ENCODE data around the gene KLC1.

The KLC1 gene

GRCh38 chr14:103613517-103613916 is 15.5 kb upstream of the KLC1 start:
- no peak overlapping the region for H3K4me3 ChIP-seq (ENCODE audit: low read length)
- no peak for TF ChIP-seq CTCF (IDR thresholded peaks at IDR 0.05; ENCODE audit: insufficient read depth, low read depth, low read length, missing control alignments)
- peak; percentile 24 for DNase-seq (ENCODE audit: low read depth)

DNA sequence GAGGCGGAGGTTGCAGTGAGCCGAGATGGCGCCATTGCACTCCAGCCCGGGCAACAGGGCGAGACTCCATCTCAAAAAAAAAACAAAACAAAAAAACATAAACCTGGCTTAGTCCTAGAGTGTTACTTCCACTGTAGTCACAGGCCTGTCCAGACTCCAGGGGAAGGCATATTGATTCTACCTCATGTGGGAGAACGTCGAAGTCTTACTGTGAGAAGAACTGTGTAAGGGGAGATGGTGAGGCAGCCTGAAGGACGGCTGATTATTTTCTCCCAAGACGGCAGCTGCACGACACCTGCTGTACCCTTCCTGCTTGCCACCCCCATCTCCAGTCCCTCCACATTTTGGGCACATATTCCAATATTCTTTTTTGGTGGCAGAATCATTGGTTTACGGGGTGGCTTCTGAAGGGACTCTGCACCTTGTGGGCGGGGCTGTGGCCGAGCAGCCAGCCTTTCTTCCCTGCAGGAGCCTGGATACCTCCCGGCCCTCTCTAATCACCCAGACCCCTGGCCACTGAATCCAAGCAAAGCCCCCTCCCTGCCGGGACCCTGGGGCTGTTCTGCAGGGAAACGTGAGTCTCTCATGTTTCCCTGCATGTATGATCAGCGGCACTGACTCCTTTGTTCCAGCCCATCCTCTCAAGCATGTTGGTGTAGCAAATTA is 12.2 kb upstream of the KLC1 start:
- no peak for TF ChIP-seq CTCF (IDR thresholded peaks at IDR 0.05; ENCODE audit: insufficient read depth, low read depth, low read length, missing control alignments)
- no peak for DNase-seq (ENCODE audit: low read depth)

DNA sequence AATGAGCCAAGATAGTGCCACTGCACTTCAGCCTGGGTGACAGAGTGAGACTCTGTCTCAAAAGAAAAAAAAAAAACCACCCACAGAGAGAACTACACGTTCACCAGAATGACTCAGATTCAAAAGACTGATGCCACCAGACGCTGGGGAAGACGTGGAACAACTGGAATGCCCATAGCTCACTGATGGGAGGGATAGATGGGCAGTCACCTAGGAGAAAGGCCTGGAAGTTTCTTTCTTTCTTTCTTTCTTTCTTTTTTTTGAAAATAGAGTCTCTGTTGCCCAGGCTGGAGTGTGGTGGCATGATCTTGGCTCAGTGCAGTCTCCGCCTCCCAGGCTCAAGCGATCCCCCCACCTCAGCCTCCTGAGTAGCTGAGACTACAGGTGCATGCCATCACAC is 10.0 kb upstream of the KLC1 start:
- no peak overlapping the region for H3K4me3 ChIP-seq (ENCODE audit: low read length)
- DNase-seq (ENCODE audit: low read depth) = peak; percentile 66
- TF ChIP-seq CTCF (IDR thresholded peaks at IDR 0.05; ENCODE audit: insufficient read depth, low read depth, low read length, missing control alignments) = no peak

More for the DNA sequence above, 12.2 kb upstream of the KLC1 start:
- H3K4me3 ChIP-seq (ENCODE audit: low read length) = no peak overlapping the region

DNA sequence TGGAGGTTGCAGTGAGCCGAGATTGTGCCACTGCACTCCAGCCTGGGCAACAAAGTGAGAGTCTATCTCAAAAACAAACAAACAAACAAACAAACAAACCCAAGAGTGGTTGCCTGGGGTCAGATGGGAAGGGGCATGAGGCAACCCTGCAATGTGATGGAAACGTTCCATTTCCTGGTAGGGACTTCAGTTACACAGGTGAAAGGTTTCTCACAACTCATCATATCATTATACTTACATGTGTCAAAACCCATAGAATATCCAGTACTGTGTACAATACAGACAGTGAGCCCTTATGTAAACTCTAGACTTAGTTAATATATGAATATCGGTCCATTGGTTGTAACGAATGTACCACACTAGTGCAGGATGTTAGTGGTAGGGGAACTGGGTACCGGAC is 7.2 kb upstream of the KLC1 start:
- H3K4me3 ChIP-seq (ENCODE audit: low read length) = no peak overlapping the region
- TF ChIP-seq CTCF (IDR thresholded peaks at IDR 0.05; ENCODE audit: insufficient read depth, low read depth, low read length, missing control alignments) = no peak
- no peak for DNase-seq (ENCODE audit: low read depth)

DNA sequence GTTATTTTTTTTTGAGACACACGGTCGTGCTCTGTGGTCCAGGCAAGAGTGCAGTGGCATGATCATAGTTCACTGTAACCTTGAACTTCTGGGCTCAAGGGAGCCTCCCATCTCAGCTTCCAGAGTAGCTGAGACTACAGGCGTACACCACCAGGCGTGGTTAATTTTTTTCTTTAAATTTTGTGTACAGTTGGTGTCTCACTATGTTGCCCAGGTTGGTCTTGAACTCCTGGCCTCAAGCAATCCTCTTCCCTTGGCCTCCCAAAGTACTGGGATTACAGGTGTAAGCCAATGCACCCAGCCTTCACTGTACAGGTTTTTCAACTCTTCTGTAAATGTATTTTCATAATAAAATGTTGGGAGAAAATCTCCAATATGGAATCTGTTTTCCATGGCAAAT is 5.7 kb upstream of the KLC1 start:
- no peak for TF ChIP-seq CTCF (IDR thresholded peaks at IDR 0.05; ENCODE audit: insufficient read depth, low read depth, low read length, missing control alignments)
- no peak for DNase-seq (ENCODE audit: low read depth)
- no peak overlapping the region for H3K4me3 ChIP-seq (ENCODE audit: low read length)

GRCh38 chr14:103623883-103624482 is 5.0 kb upstream of the KLC1 start:
- no peak for DNase-seq (ENCODE audit: low read depth)
- no peak for TF ChIP-seq CTCF (IDR thresholded peaks at IDR 0.05; ENCODE audit: insufficient read depth, low read depth, low read length, missing control alignments)
- H3K4me3 ChIP-seq (ENCODE audit: low read length) = no peak overlapping the region

DNA sequence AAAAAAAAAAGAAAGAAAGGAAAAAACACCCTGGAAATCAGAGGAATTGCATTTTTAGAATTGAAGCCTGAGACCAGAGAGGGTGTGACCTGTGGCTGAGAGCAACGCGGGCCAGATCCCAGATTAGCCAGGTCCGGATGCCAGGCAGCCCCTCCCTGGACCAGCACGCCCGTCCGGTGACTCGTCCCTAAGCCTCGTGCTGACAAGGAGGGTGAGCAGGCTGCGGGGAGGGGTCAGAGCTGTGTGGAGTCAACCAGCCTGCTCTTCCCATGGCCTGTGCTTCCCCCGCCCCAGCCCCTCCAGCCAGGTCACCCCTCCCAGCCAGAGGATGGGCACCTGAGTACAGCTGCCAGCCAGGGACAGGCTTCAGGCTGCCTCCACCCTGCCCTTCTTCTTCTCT is 4.2 kb upstream of the KLC1 start:
- H3K4me3 ChIP-seq (ENCODE audit: low read length) = no peak overlapping the region
- TF ChIP-seq CTCF (IDR thresholded peaks at IDR 0.05; ENCODE audit: insufficient read depth, low read depth, low read length, missing control alignments) = no peak
- peak; percentile 88 for DNase-seq (ENCODE audit: low read depth)
